Raji (cell line): ENCODE measurements around the gene UFSP1.

Experiments used
- POLR2A ChIP-seq: IDR thresholded peaks from 2 replicates; pipeline ENCODE4 v1.6.1; 2011; ENCODE audit warnings: low read depth, low read length, control low read depth; ENCODE audit not compliant: insufficient read depth

Gene UFSP1

GRCh38 chr7:100886142-100886935 lies 3.2 kb downstream of the UFSP1 start:
- no peak; the same call in 1 of the 2 replicates for TF ChIP-seq POLR2A

- no peak for TF ChIP-seq POLR2A
These were observed 3.9 kb downstream of the UFSP1 start for GRCh38 chr7:100885440-100886141.

DNA sequence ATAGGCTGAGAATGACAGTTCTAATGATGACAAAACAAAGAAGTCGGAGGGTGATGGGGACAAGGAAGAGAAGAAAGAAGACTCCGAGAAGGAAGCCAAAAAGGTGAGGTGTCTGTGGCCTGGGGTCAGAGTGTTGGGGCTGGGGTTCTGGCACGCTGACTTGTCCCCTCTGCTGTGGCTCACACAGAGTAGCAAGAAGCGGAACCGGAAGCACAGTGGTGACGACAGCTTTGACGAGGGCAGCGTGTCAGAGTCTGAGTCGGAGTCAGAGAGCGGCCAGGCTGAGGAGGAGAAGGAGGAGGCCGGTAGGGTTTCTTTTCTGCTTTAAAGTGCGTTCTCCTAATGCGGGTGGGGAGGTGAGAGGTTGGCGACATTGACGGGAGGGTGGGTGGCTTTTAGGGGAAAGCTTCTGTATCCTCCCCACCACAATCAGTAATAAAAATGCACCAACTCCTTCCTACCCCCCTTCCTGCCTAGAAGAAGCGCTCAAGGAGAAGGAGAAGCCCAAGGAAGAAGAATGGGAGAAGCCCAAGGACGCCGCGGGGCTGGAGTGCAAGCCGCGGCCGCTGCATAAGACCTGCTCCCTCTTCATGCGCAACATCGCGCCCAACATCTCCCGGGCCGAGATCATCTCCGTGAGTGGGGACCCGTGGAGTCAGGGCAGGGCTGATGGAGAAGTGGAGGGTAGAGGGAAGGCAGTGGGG lies 4.6 kb downstream of the UFSP1 start:
- TF ChIP-seq POLR2A, result no peak

GRCh38 chr7:100882785-100883526 lies 6.6 kb downstream of the UFSP1 start:
- no peak for TF ChIP-seq POLR2A

GRCh38 chr7:100882201-100882600 lies 7.3 kb downstream of the UFSP1 start:
- TF ChIP-seq POLR2A, result no peak

DNA sequence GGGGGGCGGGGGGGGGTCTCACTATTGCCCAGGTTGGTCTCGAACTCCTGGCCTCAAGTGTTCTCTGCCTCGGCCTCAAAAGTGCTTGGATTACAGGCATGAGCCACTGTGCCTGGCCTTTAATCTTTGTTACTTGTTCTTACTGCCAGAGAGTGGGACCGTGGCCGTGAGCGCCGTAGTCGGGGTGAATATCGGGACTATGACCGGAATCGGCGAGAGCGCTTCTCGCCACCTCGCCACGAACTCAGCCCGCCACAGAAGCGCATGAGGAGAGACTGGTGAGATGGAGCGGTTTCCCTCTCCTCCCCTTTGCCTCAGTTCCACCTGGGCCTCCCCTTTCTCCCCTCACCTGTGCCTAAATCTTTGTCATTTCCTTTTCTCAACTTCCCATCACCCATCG lies 8.4 kb downstream of the UFSP1 start:
- no peak for TF ChIP-seq POLR2A

GRCh38 chr7:100880645-100881044 lies 8.9 kb downstream of the UFSP1 start:
- no peak for TF ChIP-seq POLR2A

DNA sequence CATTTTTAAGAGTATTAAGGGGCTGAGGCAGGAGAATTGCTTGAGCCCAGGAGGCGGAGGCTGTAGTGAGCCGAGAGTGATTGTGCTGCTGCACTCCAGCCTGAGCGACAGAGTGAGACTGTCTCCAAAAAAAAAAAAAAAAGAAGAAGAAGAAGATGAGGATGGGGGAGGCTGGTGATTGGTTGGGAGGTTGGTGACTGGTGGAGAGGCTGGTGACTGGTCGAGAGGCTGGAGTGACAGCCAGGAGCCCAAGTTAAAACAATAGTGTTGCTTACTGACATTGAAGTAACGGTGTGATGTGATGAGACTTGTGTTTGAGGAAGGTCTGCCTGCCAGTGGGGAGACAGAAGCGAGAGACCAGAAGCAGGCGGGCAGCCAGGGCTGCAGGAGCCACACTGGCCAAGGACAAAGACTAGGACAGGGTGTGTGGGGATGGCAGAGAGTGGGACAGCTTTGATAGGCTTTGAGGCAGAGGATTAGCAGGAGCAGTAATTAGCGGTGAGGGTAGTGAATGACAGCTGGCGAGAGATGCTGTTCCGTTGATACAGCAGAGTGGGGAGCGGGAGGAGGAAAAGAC lies 9.7 kb downstream of the UFSP1 start:
- TF ChIP-seq POLR2A, result no peak

- no peak for TF ChIP-seq POLR2A
These were observed 10.8 kb downstream of the UFSP1 start for GRCh38 chr7:100878685-100879084.

DNA sequence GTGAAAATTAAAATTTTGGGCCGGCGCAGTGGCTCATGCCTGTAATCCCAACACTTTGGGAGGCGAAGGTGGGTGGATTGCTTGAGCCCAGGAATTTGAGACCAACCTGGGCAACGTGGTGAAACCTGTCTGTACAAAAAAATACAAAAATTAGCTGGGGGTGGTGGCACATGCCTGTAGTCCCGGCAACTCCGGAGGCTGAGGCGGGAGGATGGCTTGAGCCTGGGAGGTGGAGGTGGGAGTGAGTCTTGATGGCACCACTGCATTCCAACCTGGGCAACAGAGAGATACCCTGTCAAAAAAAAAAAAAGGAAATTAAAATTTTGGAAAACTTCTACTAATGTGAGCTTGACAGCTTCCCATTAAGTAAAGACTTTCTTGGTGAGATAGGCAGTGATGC lies 11.5 kb downstream of the UFSP1 start:
- TF ChIP-seq POLR2A, result no peak

DNA sequence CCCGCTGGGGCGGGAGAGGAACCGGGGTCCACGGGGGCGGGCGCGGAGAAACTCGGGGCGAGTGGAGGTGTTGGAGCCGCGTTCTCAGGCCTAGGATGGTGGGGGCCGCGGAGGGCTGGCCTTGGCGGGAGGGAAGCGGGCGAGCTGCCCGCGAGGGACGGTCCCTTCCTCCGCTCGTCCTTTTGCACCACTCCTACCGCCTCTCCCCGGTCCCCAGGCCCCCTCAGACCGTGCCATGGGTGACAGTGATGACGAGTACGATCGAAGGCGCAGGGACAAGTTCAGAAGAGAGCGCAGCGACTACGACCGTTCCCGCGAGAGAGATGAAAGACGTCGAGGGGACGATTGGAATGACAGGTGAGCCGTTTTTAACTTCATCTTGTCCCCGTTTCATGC lies 14.2 kb downstream of the UFSP1 start:
- TF ChIP-seq POLR2A, result no peak

DNA sequence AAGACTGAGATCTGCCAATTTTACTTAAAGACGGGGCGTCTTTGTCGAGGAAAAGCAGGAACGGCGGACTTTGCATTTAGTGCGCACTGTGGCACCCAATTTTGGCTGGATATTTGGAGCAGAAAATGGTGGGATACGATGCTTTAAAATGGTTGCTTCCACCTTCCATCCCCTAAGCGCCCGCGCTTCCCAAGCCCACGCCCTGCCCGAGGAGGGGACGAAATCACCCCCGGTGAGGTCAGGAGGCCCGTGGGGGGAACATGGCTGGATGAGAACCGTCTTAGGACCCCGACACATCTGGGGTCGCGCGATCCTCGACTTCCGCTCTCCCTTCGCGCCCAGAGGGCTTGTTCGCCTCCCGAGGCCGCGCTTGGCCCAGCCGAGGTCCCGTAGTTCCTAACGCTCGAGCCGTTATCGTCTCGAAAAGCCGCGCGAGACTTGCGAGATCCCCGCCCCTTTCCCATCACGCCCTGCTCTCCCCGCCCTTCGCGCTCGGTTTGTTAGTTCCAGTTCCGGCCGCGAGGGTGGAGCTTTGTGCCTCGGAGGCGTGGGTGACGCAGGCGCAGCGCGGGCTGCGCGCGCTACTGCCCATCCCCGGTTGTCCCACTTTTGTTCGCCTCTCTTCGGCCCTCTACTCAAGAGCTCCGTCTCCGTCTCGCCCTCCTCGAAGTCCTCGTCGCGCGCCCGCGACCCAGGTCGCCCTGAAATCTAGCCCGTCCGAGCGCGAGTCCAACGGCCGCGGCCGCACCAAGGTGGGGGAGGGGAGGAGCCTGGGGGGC lies 14.7 kb downstream of the UFSP1 start, which contains the start of gene SRRT:
Gene SRRT, plus strand, starts transcription at position 527 of the 779 bp plus-strand sequence. CDS start 488 bp downstream, outside the sequence.
- peak; percentile 92 for TF ChIP-seq POLR2A

DNA sequence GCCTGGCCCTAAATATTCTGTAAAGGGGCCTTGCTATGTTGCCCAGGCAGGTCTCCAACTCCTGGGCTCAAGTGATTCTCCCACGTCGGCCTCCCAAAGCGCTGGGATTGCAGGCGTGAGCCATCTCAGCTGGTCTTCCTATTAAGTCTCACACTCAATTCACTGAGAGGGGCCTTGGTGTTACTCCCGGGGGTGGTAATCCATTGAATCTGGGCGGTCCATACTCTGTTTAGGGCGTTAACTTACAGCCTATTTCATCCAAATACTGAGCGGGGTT lies 15.3 kb downstream of the UFSP1 start:
- no peak for TF ChIP-seq POLR2A
